Colonic mucosa (tissue), 4 donors: Measurements from ENCODE around the gene MS4A15. TPM values are rescaled to one million over a fixed set of nuclear protein-coding genes. Genes with fewer than 3 reads are reported as not detected.

Experiments
- DNase-seq: peaks from one replicate; pipeline ENCODE4 v3.0.0-alpha.2; 2020
- H3K27ac ChIP-seq: fragments of 200-600 bp; one replicate; pipeline ENCODE4 v1.8.0; 2021
- H3K27me3 ChIP-seq: fragments of 200-600 bp; one replicate; pipeline ENCODE4 v1.8.0; 2021
- H3K36me3 ChIP-seq: fragments of 200-600 bp; one replicate; pipeline ENCODE4 v1.8.0; 2021
- H3K4me1 ChIP-seq: fragments of 200-600 bp; one replicate; pipeline ENCODE4 v1.8.0; 2021; ENCODE audit warnings: mild to moderate bottlenecking
- H3K4me3 ChIP-seq: fragments of 200-600 bp; one replicate; pipeline ENCODE4 v1.8.0; 2021
- H3K9ac ChIP-seq, 2 donors: one replicate each; pipeline ENCODE4 v1.7.0; 2013; ENCODE audit warnings: control low read depth in 2 of 2, low read depth in 2 of 2, low read length in 2 of 2
- H3K9me3 ChIP-seq: fragments of 200-600 bp; one replicate; pipeline ENCODE4 v1.8.0; 2021
- intact Hi-C: fragments of 100-400 bp; cut with DNase I; formaldehyde crosslinking; loops from one replicate; pipeline ENCODE4 v1.14.1; 2022
- total RNA-seq, 2 donors: library from RNA; stranded (reverse); fragmentation: NEBNext Ultra II Directional in 1 of 2; extraction: Animal tissue kit (Norgen Biotek cat#: 25700) in 1 of 2; gene quantifications; one replicate each; pipeline ENCODE4 v1.2.1, GENCODE V29; 2021
- TF ChIP-seq, protein P1 (sequence below): fragments of 200-600 bp; IDR thresholded peaks from one replicate; pipeline ENCODE4 v1.8.0; 2022; ENCODE audit warnings: antibody characterized with exemption, mild to moderate bottlenecking
- donor health status: healthy.
- donor health status: DM: no; HTN: no; CAD: no.
- donor health status: DM: no; HTN: no; CAD: no.

The MS4A15 gene
- total RNA-seq, 2 donors from 2014 or later, result 0.13 TPM; not detected in 1

GRCh38 chr11:60785806-60786361 is 29.2 kb downstream of the MS4A15 start:
- Histone ChIP-seq H3K4me1 (no peaks in the 10 kb centered on the region), H3K4me3 (no peak overlapping the region), H3K9ac (no peak overlapping the region), H3K27ac (no peak overlapping the region), H3K9me3 (no peaks in the 10 kb centered on the region), H3K27me3 (no peaks in the 10 kb centered on the region), H3K36me3 (no peaks in the 10 kb centered on the region)
- intact Hi-C loops, result no loop called here
- TF ChIP-seq, protein P1, sequence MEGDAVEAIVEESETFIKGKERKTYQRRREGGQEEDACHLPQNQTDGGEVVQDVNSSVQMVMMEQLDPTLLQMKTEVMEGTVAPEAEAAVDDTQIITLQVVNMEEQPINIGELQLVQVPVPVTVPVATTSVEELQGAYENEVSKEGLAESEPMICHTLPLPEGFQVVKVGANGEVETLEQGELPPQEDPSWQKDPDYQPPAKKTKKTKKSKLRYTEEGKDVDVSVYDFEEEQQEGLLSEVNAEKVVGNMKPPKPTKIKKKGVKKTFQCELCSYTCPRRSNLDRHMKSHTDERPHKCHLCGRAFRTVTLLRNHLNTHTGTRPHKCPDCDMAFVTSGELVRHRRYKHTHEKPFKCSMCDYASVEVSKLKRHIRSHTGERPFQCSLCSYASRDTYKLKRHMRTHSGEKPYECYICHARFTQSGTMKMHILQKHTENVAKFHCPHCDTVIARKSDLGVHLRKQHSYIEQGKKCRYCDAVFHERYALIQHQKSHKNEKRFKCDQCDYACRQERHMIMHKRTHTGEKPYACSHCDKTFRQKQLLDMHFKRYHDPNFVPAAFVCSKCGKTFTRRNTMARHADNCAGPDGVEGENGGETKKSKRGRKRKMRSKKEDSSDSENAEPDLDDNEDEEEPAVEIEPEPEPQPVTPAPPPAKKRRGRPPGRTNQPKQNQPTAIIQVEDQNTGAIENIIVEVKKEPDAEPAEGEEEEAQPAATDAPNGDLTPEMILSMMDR, result no peak
- no peak for DNase-seq

DNA sequence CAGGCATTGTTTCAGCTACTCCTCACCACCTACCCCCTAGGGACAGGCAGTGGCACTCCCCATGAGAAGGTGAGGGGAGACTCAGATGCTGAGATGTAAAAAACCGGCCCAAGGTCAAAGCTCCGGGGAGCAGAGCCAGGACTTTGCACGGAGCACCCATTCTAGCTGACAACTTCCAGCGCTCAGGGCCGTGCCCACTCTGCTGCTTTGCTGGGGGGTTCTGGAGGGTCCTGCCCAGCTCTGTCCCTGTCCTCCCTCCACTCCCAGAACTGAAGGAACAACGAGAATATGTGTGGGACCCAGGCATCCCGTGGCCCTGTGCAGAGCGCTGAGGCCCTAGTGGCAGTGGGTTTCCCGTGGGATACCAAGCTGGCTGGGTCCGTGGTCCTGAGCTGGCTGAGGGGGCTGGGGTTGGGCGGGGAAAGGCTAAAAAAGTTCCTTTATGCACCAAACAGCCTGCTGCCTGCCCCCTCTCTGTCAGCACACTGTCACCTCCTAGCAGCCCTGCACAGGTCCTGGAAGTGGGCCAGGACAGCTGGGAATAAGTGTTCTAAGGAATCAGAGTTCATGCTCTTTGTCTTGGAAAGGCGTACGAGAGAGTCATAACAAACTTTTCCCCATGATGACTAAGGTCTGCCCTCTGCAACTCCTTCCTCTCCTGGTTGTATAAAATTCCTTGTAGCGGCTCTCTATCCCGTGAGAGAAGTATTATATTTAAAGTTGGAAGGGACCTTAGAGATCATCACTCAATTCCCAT is 30.3 kb downstream of the MS4A15 start:
- Histone ChIP-seq H3K4me3 (no peak overlapping the region), H3K9ac (no peak overlapping the region), H3K27me3 (no peaks in the 10 kb centered on the region), H3K9me3 (no peaks in the 10 kb centered on the region), H3K4me1 (no peaks in the 10 kb centered on the region), H3K36me3 (no peaks in the 10 kb centered on the region), H3K27ac (no peak overlapping the region)
- TF ChIP-seq, protein P1, result no peak
- intact Hi-C loops, result no loop called here
- peak; percentile 45 for DNase-seq

DNA sequence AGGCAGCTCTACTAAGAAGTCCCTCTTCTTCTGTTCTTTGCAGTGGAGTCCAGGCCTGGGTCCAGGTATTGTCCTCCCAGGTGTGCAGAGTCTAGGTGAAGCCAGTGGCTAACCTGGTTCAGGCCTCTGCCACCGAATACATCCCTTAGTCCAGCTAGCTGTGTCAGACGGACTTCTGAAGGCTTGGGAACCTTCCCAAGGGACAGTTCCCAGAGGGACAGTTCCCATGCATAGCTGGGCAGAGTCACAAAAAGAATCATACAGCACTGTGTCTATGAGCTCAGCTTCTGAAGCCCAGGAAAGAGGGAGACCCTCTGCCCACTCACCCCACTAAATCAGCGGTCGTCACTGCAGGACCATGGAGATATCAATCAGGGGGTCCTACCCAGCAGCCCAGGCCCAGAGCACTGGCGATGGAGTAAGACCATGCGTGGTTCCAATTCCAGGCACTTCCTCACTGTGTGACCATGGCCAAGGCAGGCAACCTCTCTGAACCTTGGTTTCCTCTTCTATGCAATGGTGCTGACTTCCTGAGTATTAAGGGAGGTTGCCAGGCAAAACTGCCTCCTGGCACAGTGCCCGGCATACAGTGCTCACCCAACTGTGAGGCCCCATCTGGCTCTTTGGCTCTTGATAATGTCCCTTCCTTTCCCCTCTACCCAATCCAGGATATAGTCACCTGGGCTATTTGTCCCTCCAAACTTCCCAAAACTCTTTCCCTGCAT is 31.9 kb downstream of the MS4A15 start:
- H3K4me3 ChIP-seq, result no peak overlapping the region
- no peak for DNase-seq
- TF ChIP-seq, protein P1, result no peak
- H3K4me1 ChIP-seq, result no peaks in the 10 kb centered on the region
- H3K27me3 ChIP-seq, result no peaks in the 10 kb centered on the region
- no peak overlapping the region for H3K9ac ChIP-seq
- H3K9me3 ChIP-seq, result no peaks in the 10 kb centered on the region
- H3K27ac ChIP-seq, result no peak overlapping the region
- intact Hi-C loops, result no loop called here
- no peaks in the 10 kb centered on the region for H3K36me3 ChIP-seq

DNA sequence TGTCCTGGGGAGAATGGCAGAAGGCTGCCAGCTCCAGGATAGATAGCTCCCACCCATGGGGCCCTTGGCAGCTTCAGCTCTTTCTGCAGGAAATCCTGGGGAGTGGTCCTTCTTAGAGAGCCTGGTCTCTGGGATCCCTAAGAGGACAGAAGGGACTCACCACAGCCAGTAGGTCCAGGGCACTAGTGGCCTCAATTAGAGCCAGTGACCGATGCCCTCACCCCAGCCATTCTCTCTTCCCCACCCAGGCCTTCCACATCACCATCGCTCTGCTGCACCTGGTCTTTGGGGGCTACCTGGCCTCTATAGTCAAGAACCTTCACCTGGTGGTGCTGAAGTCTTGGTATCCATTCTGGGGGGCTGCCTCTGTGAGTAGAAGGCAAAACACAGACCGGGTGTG is 34.1 kb downstream of the MS4A15 start:
- H3K4me1 ChIP-seq, result no peaks in the 10 kb centered on the region
- H3K36me3 ChIP-seq, result no peaks in the 10 kb centered on the region
- H3K4me3 ChIP-seq, result no peak overlapping the region
- no peaks in the 10 kb centered on the region for H3K27me3 ChIP-seq
- no peak overlapping the region for H3K9ac ChIP-seq
- intact Hi-C loops, result no loop called here
- H3K9me3 ChIP-seq, result no peaks in the 10 kb centered on the region
- DNase-seq, result no peak
- TF ChIP-seq, protein P1, result no peak
- H3K27ac ChIP-seq, result no peak overlapping the region

GRCh38 chr11:60791153-60791933 is 34.7 kb downstream of the MS4A15 start:
- TF ChIP-seq, protein P1, result no peak
- no peak overlapping the region for H3K27ac ChIP-seq
- intact Hi-C loops, result no loop called here
- H3K36me3 ChIP-seq, result no peaks in the 10 kb centered on the region
- H3K27me3 ChIP-seq, result no peaks in the 10 kb centered on the region
- DNase-seq, result no peak
- no peaks in the 10 kb centered on the region for H3K9me3 ChIP-seq
- no peak overlapping the region for H3K9ac ChIP-seq
- H3K4me3 ChIP-seq, result no peak overlapping the region
- H3K4me1 ChIP-seq, result no peaks in the 10 kb centered on the region
